Measurements from ENCODE around the gene PTPRN2. TPM values are rescaled to one million over a fixed set of nuclear protein-coding genes. Genes with fewer than 3 reads are reported as not detected.

PTPRN2 gene
- total RNA-seq, 1 experiment from 2014 or later = 1.7 TPM

- no peaks in the 10 kb centered on the region for H3K79me2 ChIP-seq (ENCODE audit: low read length)
- no peaks in the 10 kb centered on the region for H3K9me3 ChIP-seq (ENCODE audit: low read length)
- H3K27ac ChIP-seq (ENCODE audit: low read length) = no peak overlapping the region
- no peaks in the 10 kb centered on the region for H3K27me3 ChIP-seq (ENCODE audit: low read length)
- H4K20me1 ChIP-seq (ENCODE audit: insufficient read depth, low read depth, low read length) = no peaks in the 10 kb centered on the region
- H3K4me3 ChIP-seq (ENCODE audit: low read length) = no peak overlapping the region
- H2AFZ ChIP-seq (ENCODE audit: low read length) = no peak overlapping the region
- no peak overlapping the region for H3K9ac ChIP-seq (ENCODE audit: low read length)
- no peaks in the 10 kb centered on the region for H3K36me3 ChIP-seq (ENCODE audit: insufficient read depth, low read length)
- DNase-seq = no peak
- H3K4me1 ChIP-seq (ENCODE audit: low read length) = no peaks in the 10 kb centered on the region
- no peaks in the 10 kb centered on the region for H3K9me2 ChIP-seq (replicated peaks; ENCODE audit: insufficient read depth, low read length)
- no peak overlapping the region for H3K4me2 ChIP-seq (ENCODE audit: low read depth, low read length, poor library complexity, severe bottlenecking)
Observed at GRCh38 chr7:157998884-157999552, 588.6 kb downstream of the PTPRN2 start.

- H3K79me2 ChIP-seq (ENCODE audit: low read length) = no peaks in the 10 kb centered on the region
Observed at GRCh38 chr7:157997471-157997870, 590.2 kb downstream of the PTPRN2 start.

GRCh38 chr7:157997080-157997440, 590.6 kb downstream of the PTPRN2 start:
- H3K4me3 ChIP-seq (ENCODE audit: low read length) = no peak overlapping the region
- H3K79me2 ChIP-seq (ENCODE audit: low read length) = no peaks in the 10 kb centered on the region
- no peaks in the 10 kb centered on the region for H3K9me3 ChIP-seq (ENCODE audit: low read length)
- H4K20me1 ChIP-seq (ENCODE audit: insufficient read depth, low read depth, low read length) = no peaks in the 10 kb centered on the region
- no peak overlapping the region for H2AFZ ChIP-seq (ENCODE audit: low read length)
- no peaks in the 10 kb centered on the region for H3K27me3 ChIP-seq (ENCODE audit: low read length)
- no peaks in the 10 kb centered on the region for H3K9me2 ChIP-seq (replicated peaks; ENCODE audit: insufficient read depth, low read length)
- no peaks in the 10 kb centered on the region for H3K4me1 ChIP-seq (ENCODE audit: low read length)
- no peak overlapping the region for H3K27ac ChIP-seq (ENCODE audit: low read length)
- no peak for DNase-seq
- H3K9ac ChIP-seq (ENCODE audit: low read length) = no peak overlapping the region
- no peaks in the 10 kb centered on the region for H3K36me3 ChIP-seq (ENCODE audit: insufficient read depth, low read length)
- H3K4me2 ChIP-seq (ENCODE audit: low read depth, low read length, poor library complexity, severe bottlenecking) = no peak overlapping the region

More at GRCh38 chr7:157997471-157997870, 590.2 kb downstream of the PTPRN2 start:
- Histone ChIP-seq H4K20me1 (ENCODE audit: insufficient read depth, low read depth, low read length) (no peaks in the 10 kb centered on the region), H3K4me2 (ENCODE audit: low read depth, low read length, poor library complexity, severe bottlenecking) (no peak overlapping the region), H3K4me1 (ENCODE audit: low read length) (no peaks in the 10 kb centered on the region), H3K27me3 (ENCODE audit: low read length) (no peaks in the 10 kb centered on the region), H3K4me3 (ENCODE audit: low read length) (no peak overlapping the region), H3K27ac (ENCODE audit: low read length) (no peak overlapping the region), H3K9ac (ENCODE audit: low read length) (no peak overlapping the region), H3K9me2 (replicated peaks; ENCODE audit: insufficient read depth, low read length) (no peaks in the 10 kb centered on the region), H3K9me3 (ENCODE audit: low read length) (no peaks in the 10 kb centered on the region), H3K36me3 (ENCODE audit: insufficient read depth, low read length) (no peaks in the 10 kb centered on the region), H2AFZ (ENCODE audit: low read length) (no peak overlapping the region)
- DNase-seq = no peak

- Histone ChIP-seq H3K9ac (ENCODE audit: low read length) (no peak overlapping the region), H2AFZ (ENCODE audit: low read length) (no peak overlapping the region), H3K4me3 (ENCODE audit: low read length) (no peak overlapping the region), H3K4me2 (ENCODE audit: low read depth, low read length, poor library complexity, severe bottlenecking) (no peak overlapping the region), H4K20me1 (ENCODE audit: insufficient read depth, low read depth, low read length) (no peaks in the 10 kb centered on the region), H3K27me3 (ENCODE audit: low read length) (no peaks in the 10 kb centered on the region), H3K36me3 (ENCODE audit: insufficient read depth, low read length) (no peaks in the 10 kb centered on the region), H3K9me3 (ENCODE audit: low read length) (no peaks in the 10 kb centered on the region), H3K79me2 (ENCODE audit: low read length) (no peaks in the 10 kb centered on the region), H3K27ac (ENCODE audit: low read length) (no peak overlapping the region), H3K9me2 (replicated peaks; ENCODE audit: insufficient read depth, low read length) (no peaks in the 10 kb centered on the region), H3K4me1 (ENCODE audit: low read length) (no peaks in the 10 kb centered on the region)
- DNase-seq = no peak
Observed at GRCh38 chr7:157996359-157997079, 591.1 kb downstream of the PTPRN2 start.

- no peak overlapping the region for H2AFZ ChIP-seq (ENCODE audit: low read length)
- DNase-seq = no peak
- no peak overlapping the region for H3K4me2 ChIP-seq (ENCODE audit: low read depth, low read length, poor library complexity, severe bottlenecking)
- no peaks in the 10 kb centered on the region for H3K4me1 ChIP-seq (ENCODE audit: low read length)
- H3K27ac ChIP-seq (ENCODE audit: low read length) = no peak overlapping the region
- H3K79me2 ChIP-seq (ENCODE audit: low read length) = no peaks in the 10 kb centered on the region
- H3K9me3 ChIP-seq (ENCODE audit: low read length) = no peaks in the 10 kb centered on the region
- no peaks in the 10 kb centered on the region for H4K20me1 ChIP-seq (ENCODE audit: insufficient read depth, low read depth, low read length)
- no peak overlapping the region for H3K4me3 ChIP-seq (ENCODE audit: low read length)
- H3K9me2 ChIP-seq (replicated peaks; ENCODE audit: insufficient read depth, low read length) = no peaks in the 10 kb centered on the region
- no peaks in the 10 kb centered on the region for H3K27me3 ChIP-seq (ENCODE audit: low read length)
- H3K36me3 ChIP-seq (ENCODE audit: insufficient read depth, low read length) = no peaks in the 10 kb centered on the region
- H3K9ac ChIP-seq (ENCODE audit: low read length) = no peak overlapping the region
Observed at GRCh38 chr7:157995815-157996214, 591.8 kb downstream of the PTPRN2 start.

GRCh38 chr7:157994319-157994718, 593.3 kb downstream of the PTPRN2 start:
- no peaks in the 10 kb centered on the region for H3K27me3 ChIP-seq (ENCODE audit: low read length)
- no peaks in the 10 kb centered on the region for H4K20me1 ChIP-seq (ENCODE audit: insufficient read depth, low read depth, low read length)
- H3K4me3 ChIP-seq (ENCODE audit: low read length) = no peak overlapping the region
- no peaks in the 10 kb centered on the region for H3K79me2 ChIP-seq (ENCODE audit: low read length)
- H3K9me2 ChIP-seq (replicated peaks; ENCODE audit: insufficient read depth, low read length) = no peaks in the 10 kb centered on the region
- no peak overlapping the region for H3K4me2 ChIP-seq (ENCODE audit: low read depth, low read length, poor library complexity, severe bottlenecking)
- DNase-seq = no peak
- H3K36me3 ChIP-seq (ENCODE audit: insufficient read depth, low read length) = no peaks in the 10 kb centered on the region
- no peaks in the 10 kb centered on the region for H3K9me3 ChIP-seq (ENCODE audit: low read length)
- H3K27ac ChIP-seq (ENCODE audit: low read length) = no peak overlapping the region
- no peak overlapping the region for H3K9ac ChIP-seq (ENCODE audit: low read length)
- H3K4me1 ChIP-seq (ENCODE audit: low read length) = no peaks in the 10 kb centered on the region
- H2AFZ ChIP-seq (ENCODE audit: low read length) = no peak overlapping the region

- H3K27ac ChIP-seq (ENCODE audit: low read length) = no peak overlapping the region
- no peak overlapping the region for H3K4me2 ChIP-seq (ENCODE audit: low read depth, low read length, poor library complexity, severe bottlenecking)
- no peak overlapping the region for H3K9ac ChIP-seq (ENCODE audit: low read length)
- DNase-seq = no peak
- H3K9me2 ChIP-seq (replicated peaks; ENCODE audit: insufficient read depth, low read length) = no peaks in the 10 kb centered on the region
- no peaks in the 10 kb centered on the region for H3K4me1 ChIP-seq (ENCODE audit: low read length)
- no peaks in the 10 kb centered on the region for H3K27me3 ChIP-seq (ENCODE audit: low read length)
- H2AFZ ChIP-seq (ENCODE audit: low read length) = no peak overlapping the region
- H3K4me3 ChIP-seq (ENCODE audit: low read length) = no peak overlapping the region
- no peaks in the 10 kb centered on the region for H3K9me3 ChIP-seq (ENCODE audit: low read length)
- no peaks in the 10 kb centered on the region for H3K79me2 ChIP-seq (ENCODE audit: low read length)
- no peaks in the 10 kb centered on the region for H4K20me1 ChIP-seq (ENCODE audit: insufficient read depth, low read depth, low read length)
- H3K36me3 ChIP-seq (ENCODE audit: insufficient read depth, low read length) = no peaks in the 10 kb centered on the region
Observed at GRCh38 chr7:157993406-157994105, 594.1 kb downstream of the PTPRN2 start.

- no peaks in the 10 kb centered on the region for H3K79me2 ChIP-seq (ENCODE audit: low read length)
- H3K4me1 ChIP-seq (ENCODE audit: low read length) = no peaks in the 10 kb centered on the region
- H4K20me1 ChIP-seq (ENCODE audit: insufficient read depth, low read depth, low read length) = no peaks in the 10 kb centered on the region
- no peak for DNase-seq
- no peak overlapping the region for H3K9ac ChIP-seq (ENCODE audit: low read length)
- H3K4me3 ChIP-seq (ENCODE audit: low read length) = no peak overlapping the region
- H3K4me2 ChIP-seq (ENCODE audit: low read depth, low read length, poor library complexity, severe bottlenecking) = no peak overlapping the region
- no peaks in the 10 kb centered on the region for H3K36me3 ChIP-seq (ENCODE audit: insufficient read depth, low read length)
- H3K9me2 ChIP-seq (replicated peaks; ENCODE audit: insufficient read depth, low read length) = no peaks in the 10 kb centered on the region
- H3K27ac ChIP-seq (ENCODE audit: low read length) = no peak overlapping the region
- H3K27me3 ChIP-seq (ENCODE audit: low read length) = no peaks in the 10 kb centered on the region
- no peaks in the 10 kb centered on the region for H3K9me3 ChIP-seq (ENCODE audit: low read length)
- H2AFZ ChIP-seq (ENCODE audit: low read length) = no peak overlapping the region
Observed at GRCh38 chr7:157992511-157993160, 595.0 kb downstream of the PTPRN2 start.
